ENCODE data around the gene GTF2IRD1.
"Not testable (repeated sequence)": the region's sequence is repeated elsewhere in the genome, so short reads cannot be mapped to it uniquely, and the experiment has no call there.

The GTF2IRD1 gene

GRCh38 chr7:74437291-74437571, 16.5 kb upstream of the GTF2IRD1 start:
- not testable (repeated sequence) for DNase-seq

GRCh38 chr7:74438327-74438726, 15.4 kb upstream of the GTF2IRD1 start:
- no peak for DNase-seq

GRCh38 chr7:74439541-74439940, 14.2 kb upstream of the GTF2IRD1 start:
- no peak for DNase-seq

GRCh38 chr7:74440143-74440542, 13.6 kb upstream of the GTF2IRD1 start:
- not testable (repeated sequence) for DNase-seq

DNA sequence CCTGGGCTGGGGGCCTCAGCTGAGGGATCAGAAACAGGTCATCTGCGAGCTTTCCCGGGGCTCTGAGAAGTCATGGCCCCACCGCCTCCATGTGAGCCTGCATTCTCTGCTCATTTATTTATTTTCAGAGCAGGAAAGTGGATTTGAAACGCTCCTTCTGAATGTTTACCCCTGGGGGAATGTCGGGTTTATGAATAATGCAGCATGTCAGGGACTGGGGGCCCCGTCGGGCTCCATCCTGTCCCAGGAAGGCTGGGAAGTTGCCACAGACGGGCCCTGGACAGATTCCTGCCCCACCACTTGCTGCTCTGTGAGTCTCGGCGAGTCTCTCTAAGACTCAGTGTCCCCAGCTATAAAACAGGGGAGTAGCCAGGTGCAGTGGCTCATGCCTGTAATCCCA, 11.9 kb upstream of the GTF2IRD1 start:
- no peak for DNase-seq

DNA sequence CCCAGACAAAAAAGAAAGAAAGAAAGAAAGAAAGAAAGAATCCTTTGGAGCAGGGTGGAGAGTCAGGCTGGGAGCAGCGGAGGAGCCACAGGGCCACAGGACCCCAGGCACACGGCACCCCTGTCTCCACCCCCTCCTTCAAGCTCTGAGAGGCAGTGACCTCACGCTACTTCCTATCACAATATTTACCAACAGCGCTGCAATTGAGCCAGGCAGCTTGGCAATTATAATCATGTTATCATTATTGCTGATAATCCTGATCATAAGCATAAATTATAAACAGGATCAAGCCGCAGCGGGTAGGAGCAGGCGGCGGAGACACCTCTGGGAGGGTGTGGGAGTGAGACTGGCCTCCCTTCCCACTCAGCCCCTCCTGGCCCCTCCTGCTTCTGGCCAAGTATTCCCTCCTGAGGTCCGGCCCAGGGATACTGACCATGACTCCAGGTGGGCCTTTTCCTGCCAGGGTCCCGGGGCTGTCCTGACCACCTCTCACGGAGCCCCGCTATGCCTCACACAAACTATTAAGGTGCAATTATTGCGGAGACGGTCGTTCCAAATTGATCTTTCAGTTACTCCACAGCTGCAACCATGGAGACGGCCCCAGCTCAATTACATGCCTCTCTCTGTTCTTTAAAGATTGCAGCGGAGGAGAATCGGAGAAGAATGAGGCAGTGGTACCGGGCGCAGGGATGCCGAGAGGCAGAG, 10.0 kb upstream of the GTF2IRD1 start:
- DNase-seq, result no peak

GRCh38 chr7:74449144-74449543, 4.6 kb upstream of the GTF2IRD1 start:
- no peak for DNase-seq

DNA sequence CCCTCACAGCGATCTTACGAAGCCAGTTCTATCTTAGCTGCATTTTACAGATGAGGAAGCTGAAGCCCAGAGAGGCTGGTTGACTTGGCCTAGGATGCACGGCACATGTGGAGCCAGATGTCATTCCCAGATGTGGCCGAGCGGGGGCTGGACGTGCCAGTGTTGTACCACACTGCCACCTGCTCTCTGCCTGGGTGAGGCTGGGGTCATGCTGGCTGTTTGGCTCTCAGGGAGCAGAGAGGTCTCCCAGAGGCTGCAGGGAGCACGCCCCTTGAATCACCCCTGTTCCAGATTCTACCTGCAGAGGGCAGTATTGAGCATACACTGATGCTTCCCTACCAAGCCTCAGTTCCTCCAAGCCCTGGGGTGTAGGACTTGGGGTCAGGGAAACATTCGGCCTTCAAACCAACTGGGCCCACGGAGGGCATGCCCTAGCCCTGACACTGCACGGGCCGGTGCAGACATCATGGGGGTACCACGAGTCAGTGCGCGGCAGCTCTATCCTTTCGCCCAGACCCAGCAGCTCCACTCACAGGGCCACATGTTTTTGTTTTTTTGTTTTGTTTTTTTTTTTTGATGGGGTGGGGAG, 3.8 kb upstream of the GTF2IRD1 start:
- peak; percentile 62 for DNase-seq

DNA sequence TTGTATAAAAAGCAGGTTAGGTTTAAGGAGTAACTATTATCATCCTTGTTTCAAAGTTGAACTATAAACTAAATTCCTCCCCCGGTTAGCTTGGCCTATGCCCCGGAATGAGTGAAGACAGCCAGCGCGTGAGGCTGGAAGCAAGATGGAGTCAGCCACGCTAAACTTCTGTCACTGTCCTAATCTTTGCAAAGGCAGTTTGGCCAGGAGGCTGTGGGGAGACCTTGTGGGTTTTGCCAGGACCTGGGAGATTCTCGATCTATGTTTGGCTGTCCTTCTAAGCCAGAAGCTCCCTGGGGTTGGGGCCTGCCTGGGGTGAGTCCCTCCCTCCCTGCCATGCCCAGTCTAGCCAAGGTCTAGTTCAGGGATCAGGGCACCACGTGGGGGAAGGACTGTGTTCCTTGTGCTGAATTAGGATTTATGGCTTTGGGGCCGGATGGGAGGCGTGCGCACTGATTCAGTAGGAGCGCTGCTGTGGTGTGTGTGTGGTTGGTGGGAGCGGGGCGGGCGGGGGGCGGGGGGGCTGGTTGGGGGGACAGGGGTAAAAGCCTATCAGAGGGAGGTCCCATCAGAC, 871 bp upstream of the GTF2IRD1 start:
- DNase-seq, result peak; percentile 65

DNA sequence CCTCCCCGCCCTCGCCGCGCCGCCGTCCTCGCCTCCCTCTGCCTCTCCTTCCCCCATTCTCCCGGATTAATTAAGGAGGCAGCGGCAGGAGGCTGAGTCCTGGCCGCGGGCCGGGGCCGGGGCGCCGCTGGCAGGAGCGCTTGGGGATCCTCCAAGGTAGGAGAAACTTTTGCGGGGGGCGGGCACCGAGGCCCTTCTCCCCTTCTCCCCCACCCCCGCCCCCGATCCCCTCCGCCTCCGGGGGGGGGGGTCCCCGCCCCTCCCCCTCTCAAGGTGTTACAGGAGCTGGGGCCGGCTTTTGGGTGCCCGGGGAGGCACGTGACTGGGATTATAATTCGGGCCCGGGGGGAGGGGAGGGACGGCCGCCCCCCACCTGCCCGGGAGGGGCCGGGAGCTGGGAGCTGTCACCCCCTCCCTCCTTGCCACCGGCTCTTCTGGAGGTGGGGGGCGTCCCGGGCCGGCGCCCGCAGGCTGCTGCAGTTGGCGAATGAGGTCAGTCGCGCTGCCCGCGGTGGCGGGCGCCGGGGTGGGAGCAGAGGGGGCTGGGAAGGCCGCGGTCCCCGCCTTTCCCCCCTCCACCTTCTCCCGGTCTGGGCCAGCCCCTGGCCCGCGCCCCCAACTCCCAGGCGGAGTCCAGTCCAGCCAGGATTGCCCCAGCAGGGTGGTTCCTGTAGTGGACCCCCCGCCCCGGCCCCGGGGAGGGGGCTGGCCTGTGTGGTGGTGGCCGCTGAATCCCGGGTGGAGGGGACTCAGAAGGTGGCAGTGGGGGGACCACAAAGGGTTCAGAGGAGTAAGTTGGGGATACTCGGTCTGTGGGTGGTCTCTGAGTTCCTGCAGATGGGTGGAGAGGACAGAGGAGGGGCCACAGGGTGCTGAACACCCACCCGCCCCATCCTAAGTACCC, 567 bp downstream of the GTF2IRD1 start:
- DNase-seq, result peak; percentile 25

DNA sequence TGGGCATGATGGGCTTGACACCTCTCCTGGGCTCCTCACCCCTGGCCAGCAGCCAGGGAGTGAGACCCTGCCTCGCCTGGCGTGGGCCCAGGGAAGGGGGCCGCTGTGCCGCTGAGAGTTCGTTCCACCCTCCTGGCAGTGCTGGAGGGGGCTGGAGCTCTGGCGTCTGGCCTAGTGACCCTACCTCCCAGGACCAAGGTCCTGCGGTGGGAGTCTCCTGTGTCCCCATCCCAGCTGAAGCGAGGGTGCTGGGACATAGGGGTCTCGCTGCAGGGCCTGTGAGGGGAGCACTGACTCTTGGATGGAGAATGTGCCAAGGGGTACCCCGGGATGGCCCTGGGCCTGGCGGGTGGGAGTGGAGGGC, 1.2 kb downstream of the GTF2IRD1 start:
- DNase-seq, result no peak

DNA sequence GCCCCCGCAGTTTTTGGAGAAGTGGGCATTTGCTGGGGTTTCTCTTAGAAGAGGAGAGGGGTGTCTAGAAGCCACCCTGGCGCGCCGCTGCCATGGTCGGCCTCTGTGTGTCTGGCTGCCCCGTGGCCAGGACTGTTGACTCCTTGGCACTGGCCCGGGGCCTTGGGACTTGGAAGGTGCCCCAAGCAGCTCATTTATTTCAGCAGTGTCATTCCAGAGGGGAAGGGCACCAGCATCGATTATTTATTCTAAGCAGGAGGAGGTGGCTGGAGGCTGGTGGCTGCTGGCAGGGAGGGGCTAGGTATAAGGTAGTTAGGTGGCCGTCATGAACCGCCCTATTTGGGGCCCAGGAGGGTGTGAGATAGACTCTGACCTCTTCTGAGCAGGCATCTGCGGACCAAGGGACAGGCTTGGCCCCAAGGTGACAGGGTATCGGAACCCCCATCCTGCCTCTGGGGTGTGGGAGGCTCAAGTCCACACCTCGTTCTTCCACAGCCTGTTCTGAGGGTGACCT, 1.6 kb downstream of the GTF2IRD1 start:
- no peak for DNase-seq

DNA sequence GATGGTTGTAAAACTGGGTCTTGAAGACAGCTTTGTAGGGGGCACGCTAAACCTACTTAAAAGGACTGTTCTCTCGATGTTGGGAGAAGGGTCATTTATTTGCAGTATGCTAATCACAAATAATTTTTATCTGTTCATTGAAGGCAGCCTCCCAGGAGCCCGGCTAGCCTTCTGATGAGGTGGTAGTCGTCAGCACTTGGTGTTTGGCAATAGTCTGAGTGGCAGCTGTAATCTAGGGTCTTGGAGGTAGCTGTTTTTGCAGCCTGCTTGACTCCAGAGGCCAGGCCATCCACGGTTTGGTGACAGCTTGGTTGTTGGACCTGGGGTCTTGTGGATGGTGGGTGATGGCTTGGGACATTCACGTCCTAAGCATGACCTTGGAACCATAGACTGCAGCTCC, 2.2 kb downstream of the GTF2IRD1 start:
- no peak for DNase-seq

DNA sequence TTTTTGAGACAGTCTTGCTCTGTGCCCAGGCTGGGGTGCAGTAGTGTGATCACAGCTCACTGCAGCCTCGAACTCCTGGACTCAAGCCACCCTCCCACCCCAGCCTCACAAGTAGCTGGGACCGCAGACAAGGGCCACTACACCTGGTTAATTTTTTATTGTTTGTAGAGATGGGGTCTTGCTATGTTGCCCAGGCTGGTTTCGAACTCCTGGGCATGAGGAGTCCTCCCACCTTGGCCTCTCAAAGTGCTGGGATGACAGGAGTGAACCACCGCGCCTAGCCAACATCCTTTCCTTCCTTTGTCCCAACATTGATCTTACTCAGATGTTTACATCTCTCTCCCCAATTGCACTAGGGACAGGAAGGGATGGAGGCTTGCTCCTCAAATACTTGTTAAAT, 3.3 kb downstream of the GTF2IRD1 start:
- DNase-seq, result no peak

DNA sequence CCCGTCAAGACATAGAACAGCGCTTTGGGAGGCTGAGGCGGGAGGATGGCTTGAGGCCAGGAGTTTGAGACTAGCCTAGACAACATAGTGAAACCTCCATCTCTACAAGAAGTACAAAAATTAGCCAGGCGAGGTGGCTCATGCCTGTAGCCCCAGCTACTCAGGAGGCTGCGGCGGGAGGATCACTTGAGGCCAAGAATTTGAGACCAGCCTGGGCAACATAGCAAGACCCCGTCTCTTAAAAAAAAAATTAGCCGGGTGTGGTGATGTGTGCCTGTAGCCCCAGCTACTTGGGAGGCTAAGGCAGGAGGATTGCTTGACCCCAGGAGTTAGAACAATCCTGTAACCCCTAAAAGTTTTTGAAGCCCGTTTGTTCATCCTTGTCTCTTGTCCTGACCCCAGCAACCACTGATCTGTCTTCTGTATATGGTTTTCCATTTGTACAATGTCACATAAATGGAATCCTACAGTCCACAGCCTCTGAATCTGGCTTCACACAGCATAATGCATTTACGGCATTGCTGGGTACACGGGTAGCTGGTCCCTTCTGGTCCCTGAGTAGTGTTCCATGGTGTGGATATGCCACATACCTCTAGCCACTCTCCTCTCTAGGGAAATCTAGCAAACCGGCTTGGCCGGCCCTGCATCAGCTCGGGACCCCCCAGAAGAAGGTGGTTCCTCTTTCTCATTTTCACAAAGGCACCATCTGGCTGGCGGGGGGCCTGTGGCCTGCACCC, 8.4 kb downstream of the GTF2IRD1 start:
- DNase-seq, result no peak

GRCh38 chr7:74462707-74463100, 9.0 kb downstream of the GTF2IRD1 start:
- no peak for DNase-seq

DNA sequence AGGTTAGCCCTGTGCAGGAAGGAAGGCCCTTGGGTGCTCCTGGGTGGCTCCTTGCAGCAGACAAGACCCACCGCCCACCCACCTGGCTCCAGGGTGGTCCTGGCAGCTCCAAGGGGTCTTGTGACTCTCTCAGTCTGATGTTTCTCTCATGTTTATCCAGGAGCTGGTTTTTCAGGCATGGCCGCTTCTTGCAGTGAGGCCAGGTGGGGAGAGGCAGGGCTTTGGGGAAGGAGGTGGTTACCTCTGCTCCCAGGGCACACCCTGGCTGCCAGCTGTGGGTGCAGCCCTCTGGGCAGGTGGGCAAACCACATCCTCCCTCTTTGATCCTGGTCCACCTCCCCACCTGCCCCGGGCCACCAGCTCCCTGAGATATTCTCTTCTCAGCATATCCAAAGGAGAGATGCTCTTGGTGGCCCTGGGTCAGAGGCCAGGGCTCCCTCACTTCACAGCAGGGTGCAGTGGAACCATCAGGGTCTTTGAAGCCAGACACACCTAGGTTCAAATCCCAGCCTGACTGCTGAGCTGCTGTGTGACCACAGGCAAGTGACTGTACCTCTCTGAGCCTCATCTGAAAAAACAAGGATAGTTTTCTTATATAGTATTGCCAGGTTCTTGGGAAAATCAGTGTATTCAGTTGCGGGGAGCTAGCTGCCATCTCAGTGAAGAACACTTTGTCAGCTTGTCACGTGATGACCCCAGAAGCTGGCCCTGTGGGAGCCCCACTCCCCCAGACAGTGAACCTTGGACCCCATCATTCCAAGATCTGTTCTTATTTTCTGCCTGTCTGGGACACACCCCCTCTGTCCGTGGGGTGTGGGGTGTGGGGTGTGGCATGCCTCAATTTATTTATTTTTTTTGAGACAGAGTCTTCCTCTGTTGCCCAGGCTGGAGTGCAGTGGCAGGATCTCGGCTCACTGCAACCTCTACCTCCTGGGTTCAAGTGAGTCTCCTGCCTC, 11.5 kb downstream of the GTF2IRD1 start:
- DNase-seq, result no peak

- no peak for DNase-seq
These were observed 12.6 kb downstream of the GTF2IRD1 start for GRCh38 chr7:74466196-74466813.

DNA sequence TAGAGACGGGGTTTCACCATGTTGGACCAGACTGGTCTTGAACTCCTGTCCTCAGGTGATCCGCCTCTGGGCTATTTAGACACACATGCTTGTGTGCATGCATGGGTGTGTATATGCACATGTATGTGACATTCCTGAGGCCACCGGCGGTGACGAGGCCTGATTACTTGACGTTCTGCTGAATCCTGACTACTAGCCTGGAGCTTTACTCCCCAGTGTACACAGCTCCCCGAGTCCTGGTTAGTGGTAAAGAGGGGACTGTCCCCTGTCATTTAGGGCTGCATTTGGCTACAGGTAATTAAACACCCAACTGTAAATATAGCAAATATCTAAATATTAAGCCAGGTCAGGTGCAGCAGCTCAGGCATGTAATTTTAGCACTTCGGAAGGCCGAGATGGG, 14.2 kb downstream of the GTF2IRD1 start:
- no peak for DNase-seq

DNA sequence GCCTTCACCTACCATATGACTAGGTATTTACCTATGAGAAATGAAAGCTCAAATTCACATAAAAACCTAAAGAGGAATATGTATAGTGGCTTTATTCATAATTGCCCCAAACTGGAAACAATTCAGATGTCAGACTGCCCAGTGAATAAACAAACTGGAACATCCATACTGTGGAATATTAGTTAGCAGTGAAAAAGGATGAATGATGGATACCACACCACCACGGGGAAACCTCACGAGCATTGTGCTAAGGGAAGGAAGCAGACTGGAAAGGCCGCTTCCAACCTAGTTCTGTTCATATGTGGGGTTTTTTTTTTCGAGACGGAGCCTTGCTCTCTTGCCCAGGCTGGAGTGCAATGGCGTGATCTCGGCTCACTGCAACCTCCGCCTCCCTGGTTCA, 16.8 kb downstream of the GTF2IRD1 start:
- no peak for DNase-seq

GRCh38 chr7:74473116-74473515, 19.4 kb downstream of the GTF2IRD1 start:
- no peak for DNase-seq

All from activated T-cell treated with anti-CD3 and anti-CD28 coated beads, Interleukin-2, amount 50 U/mL, for 1 hour (primary cell).